Trophoblast cell (in vitro differentiated cells and primary cell): Measurements from ENCODE around the gene BRD4.
A peak's percentile ranks its signal among the peaks of the same experiment; 100 is the strongest.
"Not testable (repeated sequence)": the region's sequence is repeated elsewhere in the genome, so short reads cannot be mapped to it uniquely, and the experiment has no call there.

Source experiments
- DNase-seq, 2 donors: peaks; one replicate each; pipeline ENCODE4 v3.0.0-alpha.2; 2016
- H2AFZ ChIP-seq: 2 replicates; pipeline ENCODE4 v1.6.1; 2013; ENCODE audit warnings: low read length, moderate library complexity, mild to moderate bottlenecking; ENCODE audit not compliant: insufficient read depth, poor library complexity
- H2AK5ac ChIP-seq: 2 replicates; pipeline ENCODE4 v1.6.1; 2013; ENCODE audit warnings: mild to moderate bottlenecking, low read length
- H2BK120ac ChIP-seq: 2 replicates; pipeline ENCODE4 v1.6.1; 2013; ENCODE audit warnings: low read length, mild to moderate bottlenecking, moderate library complexity; ENCODE audit not compliant: insufficient read depth, poor library complexity
- H2BK12ac ChIP-seq: 2 replicates; pipeline ENCODE4 v1.6.1; 2013; ENCODE audit warnings: mild to moderate bottlenecking, low read length, moderate library complexity
- H2BK5ac ChIP-seq: 2 replicates; pipeline ENCODE4 v1.6.1; 2013; ENCODE audit warnings: low read length, low read depth, moderate library complexity, mild to moderate bottlenecking; ENCODE audit not compliant: poor library complexity
- H3K14ac ChIP-seq: 2 replicates; pipeline ENCODE4 v1.6.1; 2013; ENCODE audit warnings: mild to moderate bottlenecking, low read length
- H3K18ac ChIP-seq: 2 replicates; pipeline ENCODE4 v1.6.1; 2013; ENCODE audit warnings: mild to moderate bottlenecking, low read length
- H3K23ac ChIP-seq: 2 replicates; pipeline ENCODE4 v1.6.1; 2013; ENCODE audit warnings: low read length
- H3K27ac ChIP-seq: 2 replicates; pipeline ENCODE4 v1.5.1; 2013; ENCODE audit warnings: low read depth, mild to moderate bottlenecking, inconsistent platforms, low read length, moderate library complexity
- H3K27me3 ChIP-seq: 2 replicates; pipeline ENCODE4 v1.6.1; 2013; ENCODE audit warnings: inconsistent platforms, mild to moderate bottlenecking, low read length, moderate library complexity; ENCODE audit not compliant: insufficient read depth
- H3K36me3 ChIP-seq, 2 experiments: 1 replicate in 1 of 2; 2 replicates in 1 of 2; pipeline ENCODE4 v1.6.1; 2013; ENCODE audit warnings: low read length in 2 of 2, mild to moderate bottlenecking in 2 of 2, moderate library complexity in 1 of 2; ENCODE audit not compliant: insufficient read depth in 2 of 2, control insufficient read depth in 1 of 2
- H3K4ac ChIP-seq: 2 replicates; pipeline ENCODE4 v1.6.1; 2013; ENCODE audit warnings: low read depth, mild to moderate bottlenecking, low read length, moderate library complexity
- H3K4me1 ChIP-seq, 2 experiments: 1 replicate in 1 of 2; 2 replicates in 1 of 2; pipeline ENCODE4 v1.6.1; 2013; ENCODE audit warnings: low read length in 2 of 2, mild to moderate bottlenecking in 2 of 2, moderate library complexity in 1 of 2; ENCODE audit not compliant: insufficient read depth in 2 of 2, control insufficient read depth in 1 of 2
- H3K4me2 ChIP-seq: 2 replicates; pipeline ENCODE4 v1.6.1; 2013; ENCODE audit warnings: inconsistent platforms, mild to moderate bottlenecking, low read length, moderate library complexity
- H3K4me3 ChIP-seq: 2 replicates; pipeline ENCODE4 v1.5.1; 2013; ENCODE audit warnings: mild to moderate bottlenecking, low read depth, low read length, inconsistent platforms
- H3K79me1 ChIP-seq: one replicate; pipeline ENCODE4 v1.6.1; 2013; ENCODE audit warnings: low read length
- H3K79me2 ChIP-seq: 2 replicates; pipeline ENCODE4 v1.6.1; 2013; ENCODE audit warnings: low read length, mild to moderate bottlenecking; ENCODE audit not compliant: control insufficient read depth, insufficient read depth, poor library complexity
- H3K9ac ChIP-seq: 2 replicates; pipeline ENCODE4 v1.6.1; 2013; ENCODE audit warnings: mild to moderate bottlenecking, low read length
- H3K9me3 ChIP-seq: 2 replicates; pipeline ENCODE4 v1.6.1; 2013; ENCODE audit warnings: low read depth, mild to moderate bottlenecking, control low read depth, inconsistent platforms, low read length; ENCODE audit not compliant: insufficient read depth
- H4K12ac ChIP-seq: 2 replicates; pipeline ENCODE4 v1.6.1; 2013; ENCODE audit warnings: low read depth, mild to moderate bottlenecking, low read length, moderate library complexity
- H4K8ac ChIP-seq: 2 replicates; pipeline ENCODE4 v1.6.1; 2013; ENCODE audit warnings: low read depth, mild to moderate bottlenecking, low read length, moderate library complexity
- H4K91ac ChIP-seq: one replicate; pipeline ENCODE4 v1.6.1; 2013; ENCODE audit warnings: low read depth, mild to moderate bottlenecking, low read length, moderate library complexity
- WGBS: extraction: QIAGEN DNeasy Blood & Tissue Kit; methylation state at CpG from one replicate; pipeline ENCODE4 v1.1.7; 2013; ENCODE audit warnings: missing lambda C conversion rate; ENCODE audit not compliant: insufficient read length, insufficient coverage; ENCODE audit errors: extremely low coverage; 5-methylcytosine and 5-hydroxymethylcytosine counted together

BRD4 gene

DNA sequence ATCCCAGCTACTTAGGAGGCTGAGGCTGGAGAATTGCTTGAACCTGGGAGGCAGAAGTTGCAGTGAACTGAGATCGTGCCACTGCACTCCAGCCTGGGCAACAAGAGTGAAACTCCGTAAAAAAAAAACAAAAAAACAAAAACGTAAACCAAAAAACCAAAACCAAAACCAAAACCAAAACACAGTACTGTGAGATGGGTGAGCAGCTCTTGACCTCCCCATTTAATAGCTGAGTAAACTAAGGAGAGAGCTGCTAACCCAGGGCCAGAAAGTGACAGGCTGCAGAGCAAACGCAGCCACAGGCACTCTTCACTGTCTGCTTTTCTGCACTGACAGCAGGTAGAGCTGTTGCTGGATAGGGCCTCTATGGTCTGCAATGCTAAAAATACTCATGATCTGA, 27.7 kb upstream of the BRD4 start:
- not testable (repeated sequence) for H3K23ac ChIP-seq, H3K79me2 ChIP-seq, H4K91ac ChIP-seq, H3K9me3 ChIP-seq, H3K14ac ChIP-seq, H3K4me1 ChIP-seq, H2BK12ac ChIP-seq, H3K4ac ChIP-seq, DNase-seq, H3K27me3 ChIP-seq, H4K12ac ChIP-seq, H3K18ac ChIP-seq, H2AK5ac ChIP-seq, H3K27ac ChIP-seq, H3K4me2 ChIP-seq, H3K79me1 ChIP-seq, H2BK120ac ChIP-seq, H4K8ac ChIP-seq, H3K9ac ChIP-seq, H2AFZ ChIP-seq, H3K4me3 ChIP-seq, H2BK5ac ChIP-seq
- peaks cover 61 to 65% of the 10 kb centered on the region in 2 experiments for H3K36me3 ChIP-seq
- WGBS: no CpG with 5 or more reads among the region's 4 CpGs

DNA sequence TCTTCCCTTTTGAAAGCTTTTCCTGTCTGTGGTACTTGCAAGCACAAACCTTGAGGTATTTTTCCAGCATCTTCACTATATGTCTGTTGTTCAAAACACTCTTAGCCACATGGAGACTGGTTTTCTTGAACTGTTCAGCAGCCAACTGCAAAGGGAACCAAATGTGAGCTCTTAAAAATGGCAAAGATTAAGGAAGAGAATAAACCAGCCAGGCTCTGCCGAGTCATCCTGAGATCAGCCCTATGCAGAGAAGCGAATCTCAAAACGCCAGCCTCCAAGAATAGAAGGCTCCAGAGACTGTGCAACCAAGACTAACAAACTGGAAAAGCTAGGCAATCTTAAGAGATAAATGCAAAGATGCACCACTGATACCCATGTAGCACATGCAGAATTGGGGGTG, 26.6 kb upstream of the BRD4 start:
- H3K79me1 ChIP-seq: no peaks in the 10 kb centered on the region
- WGBS: no CpG with 5 or more reads among the region's 3 CpGs
- H3K4me3 ChIP-seq: no peak overlapping the region
- H3K27ac ChIP-seq: no peak overlapping the region
- no peak overlapping the region for H4K12ac ChIP-seq
- H2BK5ac ChIP-seq: no peak overlapping the region
- no peak overlapping the region for H2BK12ac ChIP-seq
- no peak for DNase-seq
- no peak overlapping the region for H4K8ac ChIP-seq
- no peak overlapping the region for H3K23ac ChIP-seq
- no peak overlapping the region for H2AFZ ChIP-seq
- no peak overlapping the region for H2BK120ac ChIP-seq
- H3K27me3 ChIP-seq: no peaks in the 10 kb centered on the region
- H3K36me3 ChIP-seq: peaks cover 63 to 67% of the 10 kb centered on the region in 2 experiments
- H2AK5ac ChIP-seq: no peak overlapping the region
- H3K79me2 ChIP-seq: no peaks in the 10 kb centered on the region
- H3K14ac ChIP-seq: no peak overlapping the region
- no peak overlapping the region for H3K18ac ChIP-seq
- no peak overlapping the region for H3K4ac ChIP-seq
- H3K4me2 ChIP-seq: no peak overlapping the region
- no peak overlapping the region for H4K91ac ChIP-seq
- no peak overlapping the region for H3K9ac ChIP-seq
- no peaks in the 10 kb centered on the region for H3K4me1 ChIP-seq
- no peaks in the 10 kb centered on the region for H3K9me3 ChIP-seq

DNA sequence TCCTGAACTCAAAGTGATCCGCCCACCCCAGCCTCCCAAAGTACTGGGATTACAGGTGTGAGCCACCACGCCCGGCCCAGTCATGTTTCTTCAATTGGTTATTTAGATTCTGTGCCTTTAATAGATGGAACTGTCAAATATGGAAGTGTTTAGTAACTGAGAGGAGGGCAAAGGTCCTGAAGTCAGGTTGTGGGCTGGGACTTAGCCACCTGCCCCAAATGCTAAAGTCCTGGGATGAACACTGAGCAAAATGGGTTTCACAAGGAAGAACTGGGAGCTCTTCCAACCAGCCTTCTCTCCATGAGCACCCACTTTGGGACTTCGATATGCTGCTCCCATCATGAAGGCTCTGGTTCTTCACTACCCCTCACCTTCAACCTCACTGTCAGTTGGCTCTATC, 25.6 kb upstream of the BRD4 start:
- no peak overlapping the region for H3K4me2 ChIP-seq
- H3K27me3 ChIP-seq: no peaks in the 10 kb centered on the region
- no peak overlapping the region for H2BK12ac ChIP-seq
- no peak overlapping the region for H3K14ac ChIP-seq
- DNase-seq: no peak
- WGBS: no CpG with 5 or more reads among the region's 4 CpGs
- no peak overlapping the region for H4K8ac ChIP-seq
- no peak overlapping the region for H2BK120ac ChIP-seq
- no peak overlapping the region for H3K18ac ChIP-seq
- no peak overlapping the region for H3K27ac ChIP-seq
- no peak overlapping the region for H4K12ac ChIP-seq
- no peak overlapping the region for H3K4ac ChIP-seq
- no peaks in the 10 kb centered on the region for H3K9me3 ChIP-seq
- H2AK5ac ChIP-seq: no peak overlapping the region
- peaks cover 65 to 73% of the 10 kb centered on the region in 2 experiments for H3K36me3 ChIP-seq
- H3K79me2 ChIP-seq: no peaks in the 10 kb centered on the region
- no peak overlapping the region for H2AFZ ChIP-seq
- H3K4me3 ChIP-seq: no peak overlapping the region
- H3K79me1 ChIP-seq: no peaks in the 10 kb centered on the region
- no peak overlapping the region for H3K23ac ChIP-seq
- H2BK5ac ChIP-seq: no peak overlapping the region
- no peaks in the 10 kb centered on the region for H3K4me1 ChIP-seq
- H4K91ac ChIP-seq: no peak overlapping the region
- no peak overlapping the region for H3K9ac ChIP-seq

DNA sequence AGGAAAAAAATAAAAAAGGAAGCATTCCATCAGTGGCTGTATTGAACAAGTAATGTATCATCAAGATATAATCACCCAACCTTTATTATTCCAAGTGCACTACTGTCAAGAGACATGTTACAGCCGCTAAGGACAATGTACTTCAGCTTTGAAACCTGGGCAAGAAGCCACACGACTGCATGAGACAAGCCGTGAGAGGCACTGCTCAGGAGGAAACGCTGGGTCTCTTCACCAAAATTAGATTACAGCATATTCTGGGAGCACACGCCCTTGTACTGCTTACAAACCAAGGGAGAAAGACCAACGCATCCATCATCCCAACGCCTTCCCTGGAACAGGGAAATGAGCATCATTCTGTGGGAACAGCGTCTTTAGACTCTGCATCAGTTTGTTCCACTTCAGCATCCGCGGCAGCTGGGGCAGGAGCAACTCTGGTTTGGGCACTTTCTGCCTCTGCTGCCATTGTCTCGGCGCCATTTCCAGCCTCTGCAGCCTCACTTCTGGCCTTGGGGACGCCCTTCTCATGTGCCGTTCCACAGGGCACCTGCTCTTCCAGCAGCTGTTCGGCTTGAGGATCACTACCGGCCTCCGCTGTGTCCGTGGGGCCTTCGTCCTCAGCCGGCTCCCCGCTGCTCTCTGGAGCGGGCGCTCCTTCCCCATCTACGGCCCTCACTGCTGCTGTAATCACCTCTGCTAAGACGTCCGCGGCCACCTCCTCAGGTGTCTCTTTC, 22.4 kb upstream of the BRD4 start:
- Histone ChIP-seq H3K36me3 (peaks cover 44 to 54% of the 10 kb centered on the region in 2 experiments), H3K9ac (no peak overlapping the region), H3K4me1 (no peaks in the 10 kb centered on the region), H3K4ac (no peak overlapping the region), H3K27ac (no peak overlapping the region), H2BK5ac (no peak overlapping the region), H2AFZ (no peak overlapping the region), H2BK12ac (no peak overlapping the region), H3K4me2 (no peak overlapping the region), H3K79me1 (no peaks in the 10 kb centered on the region), H2AK5ac (no peak overlapping the region), H4K12ac (peak overlapping the region; percentile 17), H4K91ac (no peak overlapping the region), H3K27me3 (no peaks in the 10 kb centered on the region), H4K8ac (no peak overlapping the region), H3K9me3 (no peaks in the 10 kb centered on the region), H3K23ac (no peak overlapping the region), H3K18ac (no peak overlapping the region), H3K4me3 (no peak overlapping the region), H3K79me2 (no peaks in the 10 kb centered on the region), H2BK120ac (no peak overlapping the region), H3K14ac (no peak overlapping the region)
- no peak for DNase-seq
- no CpG with 5 or more reads among the region's 27 CpGs for WGBS
